DND-41 (cell line): Measurements from ENCODE around the gene TMEM127.

Source experiments
- ATAC-seq: fragments of 200-7000 bp; cut with Tn5 transposase; 3 replicates; pipeline ENCODE4 v1.9.1; 2021; ENCODE audit warnings: low read depth; ENCODE audit not compliant: insufficient read depth
- DNase-seq: peaks from one replicate; pipeline ENCODE4 v3.0.0-alpha.2; 2020
- H2AFZ ChIP-seq: 2 replicates; pipeline ENCODE4 v1.6.0; 2012; ENCODE audit warnings: low read depth, low read length
- H3K27ac ChIP-seq: 2 replicates; pipeline ENCODE4 v1.5.1; 2012; ENCODE audit warnings: low read length, inconsistent platforms
- H3K27me3 ChIP-seq: fragments of 200-600 bp; sonication (generic); 2 replicates; pipeline ENCODE4 v1.6.0; 2012; ENCODE audit warnings: low read length, mild to moderate bottlenecking, inconsistent platforms; ENCODE audit not compliant: insufficient read depth, poor library complexity
- H3K36me3 ChIP-seq: 2 replicates; pipeline ENCODE4 v1.5.1; 2012; ENCODE audit warnings: low read length, inconsistent platforms; ENCODE audit not compliant: insufficient read depth
- H3K4me1 ChIP-seq: 2 replicates; pipeline ENCODE4 v1.5.1; 2012; ENCODE audit warnings: mild to moderate bottlenecking, low read length; ENCODE audit not compliant: insufficient read depth
- H3K4me2 ChIP-seq: 2 replicates; pipeline ENCODE4 v1.6.0; 2012; ENCODE audit warnings: mild to moderate bottlenecking, moderate library complexity, low read length, inconsistent platforms; ENCODE audit not compliant: insufficient read depth
- H3K4me3 ChIP-seq, 2 experiments: fragments of 200-600 bp in 1 of 2; shearing (Covaris generic) in 1 of 2; 2 replicates each; pipeline ENCODE4 v1.5.1; 2012 to 2016; ENCODE audit warnings: inconsistent platforms in 2 of 2, low read length in 2 of 2, mild to moderate bottlenecking in 2 of 2, low read depth in 1 of 2, moderate library complexity in 1 of 2
- H3K79me2 ChIP-seq: 2 replicates; pipeline ENCODE4 v1.6.0; 2012; ENCODE audit warnings: low read length, inconsistent platforms; ENCODE audit not compliant: insufficient read depth
- H3K9ac ChIP-seq: 2 replicates; pipeline ENCODE4 v1.6.0; 2012; ENCODE audit warnings: low read depth, mild to moderate bottlenecking, inconsistent platforms, low read length, moderate library complexity
- H3K9me3 ChIP-seq: 2 replicates; pipeline ENCODE4 v1.5.1; 2012; ENCODE audit warnings: low read length, moderate library complexity, mild to moderate bottlenecking, inconsistent platforms; ENCODE audit not compliant: insufficient read depth, severe bottlenecking
- H4K20me1 ChIP-seq: 2 replicates; pipeline ENCODE4 v1.6.0; 2012; ENCODE audit warnings: low read length; ENCODE audit not compliant: insufficient read depth
- EZH2 ChIP-seq: IDR thresholded peaks from 3 replicates; pipeline ENCODE4 v1.6.1; 2012; ENCODE audit warnings: borderline replicate concordance, low read depth, mild to moderate bottlenecking, moderate library complexity, low read length, inconsistent platforms; ENCODE audit not compliant: severe bottlenecking
- TF ChIP-seq, protein P1 (sequence below): IDR thresholded peaks from 2 replicates; pipeline ENCODE4 v1.5.1; 2012; ENCODE audit warnings: borderline replicate concordance, low read length, moderate library complexity, mild to moderate bottlenecking; ENCODE audit not compliant: poor library complexity, severe bottlenecking; ENCODE audit errors: extremely low read depth

The TMEM127 gene

DNA sequence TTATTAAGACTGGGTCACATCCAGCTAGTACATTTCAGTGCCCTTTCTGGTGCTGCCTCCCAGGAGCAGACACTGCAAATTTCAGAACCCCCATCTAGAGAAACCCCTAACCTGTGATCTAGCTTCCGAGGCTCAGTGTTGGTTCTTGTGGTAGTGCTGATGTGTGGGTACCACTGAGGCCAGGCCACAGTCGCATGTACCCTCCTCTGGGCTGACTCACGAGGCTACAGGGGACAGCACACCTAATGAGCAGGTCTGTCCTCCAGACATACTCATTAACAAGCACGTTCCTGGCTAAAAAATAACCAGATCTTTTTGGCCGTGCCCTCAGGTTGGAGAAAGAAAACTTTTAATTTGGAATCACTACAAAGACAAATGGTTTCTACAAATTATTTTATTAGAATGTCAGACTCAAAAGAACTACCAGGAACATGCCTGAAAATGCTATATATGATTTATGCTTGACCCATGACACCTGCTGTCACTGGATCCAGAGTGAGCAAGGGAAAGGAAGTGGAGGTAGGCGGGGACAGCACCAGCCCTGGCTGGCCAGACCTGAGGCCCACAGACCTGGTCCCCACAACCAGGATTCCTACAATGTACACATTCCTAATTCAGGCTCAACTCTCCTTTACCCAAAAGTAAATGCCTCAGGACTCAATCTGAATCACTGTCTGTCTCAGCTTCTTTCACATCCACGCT is 8.7 kb upstream of the TMEM127 start:
- Histone ChIP-seq H3K27me3 (no peaks in the 10 kb centered on the region), H3K9me3 (no peaks in the 10 kb centered on the region), H3K4me2 (no peak overlapping the region), H3K27ac (no peak overlapping the region), H2AFZ (no peak overlapping the region), H3K4me3 (no peak overlapping the region), H3K36me3 (peaks cover 88% of the 10 kb centered on the region), H3K79me2 (no peaks in the 10 kb centered on the region), H4K20me1 (peaks cover 17% of the 10 kb centered on the region), H3K4me1 (no peaks in the 10 kb centered on the region), H3K9ac (no peak overlapping the region)
- DNase-seq (no peak), ATAC-seq (0 out of 3 replicates have a peak, but pooled peaks have one; percentile 14)
- TF ChIP-seq EZH2, result no peak
- TF ChIP-seq, protein P1, sequence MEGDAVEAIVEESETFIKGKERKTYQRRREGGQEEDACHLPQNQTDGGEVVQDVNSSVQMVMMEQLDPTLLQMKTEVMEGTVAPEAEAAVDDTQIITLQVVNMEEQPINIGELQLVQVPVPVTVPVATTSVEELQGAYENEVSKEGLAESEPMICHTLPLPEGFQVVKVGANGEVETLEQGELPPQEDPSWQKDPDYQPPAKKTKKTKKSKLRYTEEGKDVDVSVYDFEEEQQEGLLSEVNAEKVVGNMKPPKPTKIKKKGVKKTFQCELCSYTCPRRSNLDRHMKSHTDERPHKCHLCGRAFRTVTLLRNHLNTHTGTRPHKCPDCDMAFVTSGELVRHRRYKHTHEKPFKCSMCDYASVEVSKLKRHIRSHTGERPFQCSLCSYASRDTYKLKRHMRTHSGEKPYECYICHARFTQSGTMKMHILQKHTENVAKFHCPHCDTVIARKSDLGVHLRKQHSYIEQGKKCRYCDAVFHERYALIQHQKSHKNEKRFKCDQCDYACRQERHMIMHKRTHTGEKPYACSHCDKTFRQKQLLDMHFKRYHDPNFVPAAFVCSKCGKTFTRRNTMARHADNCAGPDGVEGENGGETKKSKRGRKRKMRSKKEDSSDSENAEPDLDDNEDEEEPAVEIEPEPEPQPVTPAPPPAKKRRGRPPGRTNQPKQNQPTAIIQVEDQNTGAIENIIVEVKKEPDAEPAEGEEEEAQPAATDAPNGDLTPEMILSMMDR, result no peak

DNA sequence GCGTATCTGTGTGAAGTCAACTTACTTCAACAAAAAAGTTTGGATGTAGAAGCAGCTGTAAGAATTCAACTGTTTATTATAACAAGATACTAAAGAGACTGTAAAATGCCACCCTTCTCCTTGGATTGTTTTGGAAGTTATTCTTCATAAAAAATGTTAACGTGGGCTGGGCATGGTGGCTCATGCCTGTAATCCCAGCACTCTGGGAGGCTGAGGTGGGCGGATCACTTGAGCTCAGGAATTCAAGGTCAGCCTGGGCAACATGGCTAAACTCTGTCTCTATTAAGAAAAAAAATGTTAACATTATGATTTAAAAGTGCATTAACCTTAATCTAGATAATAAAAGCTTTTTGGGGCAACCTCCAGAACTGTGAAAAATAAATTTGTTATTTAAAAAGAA is 8.0 kb upstream of the TMEM127 start:
- H3K36me3 ChIP-seq, result peaks cover 88% of the 10 kb centered on the region
- ATAC-seq, result no peak
- H4K20me1 ChIP-seq, result peaks cover 17% of the 10 kb centered on the region
- H3K4me3 ChIP-seq, result no peak overlapping the region
- no peaks in the 10 kb centered on the region for H3K79me2 ChIP-seq
- no peak overlapping the region for H2AFZ ChIP-seq
- no peaks in the 10 kb centered on the region for H3K27me3 ChIP-seq
- no peaks in the 10 kb centered on the region for H3K9me3 ChIP-seq
- H3K4me2 ChIP-seq, result no peak overlapping the region
- no peaks in the 10 kb centered on the region for H3K4me1 ChIP-seq
- TF ChIP-seq EZH2, result no peak
- TF ChIP-seq, protein P1, result no peak
- no peak for DNase-seq
- H3K27ac ChIP-seq, result no peak overlapping the region
- H3K9ac ChIP-seq, result no peak overlapping the region

DNA sequence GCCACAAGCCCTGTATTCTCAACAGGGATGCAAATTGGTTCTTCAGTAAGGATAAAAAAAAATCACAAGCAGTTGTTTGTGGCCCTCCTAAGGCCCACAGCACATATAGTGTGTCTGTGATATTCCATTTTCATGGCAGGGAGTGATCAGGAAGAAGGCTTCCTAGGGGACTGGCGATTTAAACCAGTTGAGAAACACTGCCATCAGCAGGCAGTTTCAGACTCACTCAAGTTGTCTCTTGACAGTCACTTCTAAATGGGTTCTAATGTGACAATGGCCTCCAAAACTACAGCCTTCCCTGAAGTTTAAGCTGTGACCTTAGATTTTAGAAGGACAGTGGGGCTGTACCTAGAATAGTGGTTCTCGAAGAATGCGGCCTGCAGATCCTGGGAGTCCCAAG is 6.2 kb upstream of the TMEM127 start:
- Histone ChIP-seq H3K4me3 (no peak overlapping the region), H3K9me3 (no peaks in the 10 kb centered on the region), H2AFZ (no peak overlapping the region), H4K20me1 (peaks cover 24% of the 10 kb centered on the region), H3K79me2 (peaks cover 17% of the 10 kb centered on the region), H3K4me1 (peaks cover 11% of the 10 kb centered on the region), H3K4me2 (no peak overlapping the region), H3K27ac (no peak overlapping the region), H3K36me3 (peaks cover 87% of the 10 kb centered on the region), H3K9ac (no peak overlapping the region), H3K27me3 (no peaks in the 10 kb centered on the region)
- ATAC-seq (0 out of 3 replicates have a peak, but pooled peaks have one; percentile 6), DNase-seq (no peak)
- no peak for TF ChIP-seq EZH2
- TF ChIP-seq, protein P1, result no peak
